GM12801 (cell line): Measurements from ENCODE around the gene CPNE1.

Source experiments
- CTCF ChIP-seq: IDR thresholded peaks from one replicate; pipeline ENCODE4 v1.5.1; 2011; ENCODE audit warnings: control low read depth; ENCODE audit not compliant: insufficient read length; ENCODE audit errors: extremely low read depth

The CPNE1 gene

GRCh38 chr20:35640724-35641123 is 24.0 kb downstream of the CPNE1 start:
- TF ChIP-seq CTCF = no peak

- TF ChIP-seq CTCF = no peak
Measured at GRCh38 chr20:35638751-35639150, 25.9 kb downstream of the CPNE1 start.

- no peak for TF ChIP-seq CTCF
Measured at GRCh38 chr20:35637276-35637675, 27.4 kb downstream of the CPNE1 start.

GRCh38 chr20:35636095-35636494 is 28.6 kb downstream of the CPNE1 start:
- TF ChIP-seq CTCF = no peak

GRCh38 chr20:35635652-35636051 is 29.0 kb downstream of the CPNE1 start:
- no peak for TF ChIP-seq CTCF

- no peak for TF ChIP-seq CTCF
Measured at GRCh38 chr20:35632539-35633115, 32.1 kb downstream of the CPNE1 start.

GRCh38 chr20:35630636-35631035 is 34.1 kb downstream of the CPNE1 start:
- TF ChIP-seq CTCF = no peak
